Measurements from ENCODE around the gene ANKRD9. TPM values are rescaled to one million over a fixed set of nuclear protein-coding genes. Genes with fewer than 3 reads are reported as not detected.

The ANKRD9 gene
- total and polyA plus RNA-seq, 9 of the 15 experiments (the other 6 are each of a cell fraction or from before 2014, with no cell fraction given), result 0.04 to 32.9 (median 5.3) TPM

- Histone ChIP-seq H3K9me1 (ENCODE audit: control insufficient read depth, insufficient read depth, low read length) (no peaks in the 10 kb centered on the region), H3K27ac (ENCODE audit: extremely low read depth, low read depth, low read length) (no peak overlapping the region), H3K9me3 (replicated peaks; ENCODE audit: control insufficient read depth, insufficient read depth, low read depth, low read length) (no peaks in the 10 kb centered on the region; the same call in 1 of the 2 replicates), H3K79me2 (ENCODE audit: control insufficient read depth, insufficient read depth, low read length) (no peaks in the 10 kb centered on the region), H3K4me3 (no peak overlapping the region), H3K9ac (ENCODE audit: insufficient read depth in 1 of 2, low read depth in 2 of 2, low read length in 2 of 2) (no peak overlapping the region), H2AFZ (ENCODE audit: low read depth, low read length) (peak overlapping the region; percentile 71), H3K27me3 (ENCODE audit: control insufficient read depth in 2 of 2, insufficient read depth in 2 of 2, low read length in 2 of 2) (no peaks in the 10 kb centered on the region), H3K4me2 (ENCODE audit: insufficient read depth, low read length) (no peak overlapping the region; the same call in 1 of the 2 replicates), H3K36me3 (ENCODE audit: control insufficient read depth, insufficient read depth, low read length) (no peaks in the 10 kb centered on the region), H3K4me1 (replicated peaks in 1 of 2; ENCODE audit: control insufficient read depth in 2 of 2, insufficient read depth in 2 of 2, low read length in 2 of 2) (peaks cover 2 to 4% of the 10 kb centered on the region in 2 experiments; a peak in 1 of 5 replicates), H4K20me1 (replicated peaks; ENCODE audit: control insufficient read depth, insufficient read depth, low read length) (no peaks in the 10 kb centered on the region)
- BruUV-seq (replicated peaks), result no TSS peak
- FAIRE-seq, result no peak
- ChIA-PET POLR2A (interaction anchor here (0.6 to 2.9 kb wide), 2 partner anchors 14 to 470 kb away, joined by 3 to 10 read pairs; no protein-coding TSS in a partner anchor), CTCF (ENCODE audit: low intra/inter-chr PET ratio) (no interaction called here)
- TF ChIP-seq, protein P1, sequence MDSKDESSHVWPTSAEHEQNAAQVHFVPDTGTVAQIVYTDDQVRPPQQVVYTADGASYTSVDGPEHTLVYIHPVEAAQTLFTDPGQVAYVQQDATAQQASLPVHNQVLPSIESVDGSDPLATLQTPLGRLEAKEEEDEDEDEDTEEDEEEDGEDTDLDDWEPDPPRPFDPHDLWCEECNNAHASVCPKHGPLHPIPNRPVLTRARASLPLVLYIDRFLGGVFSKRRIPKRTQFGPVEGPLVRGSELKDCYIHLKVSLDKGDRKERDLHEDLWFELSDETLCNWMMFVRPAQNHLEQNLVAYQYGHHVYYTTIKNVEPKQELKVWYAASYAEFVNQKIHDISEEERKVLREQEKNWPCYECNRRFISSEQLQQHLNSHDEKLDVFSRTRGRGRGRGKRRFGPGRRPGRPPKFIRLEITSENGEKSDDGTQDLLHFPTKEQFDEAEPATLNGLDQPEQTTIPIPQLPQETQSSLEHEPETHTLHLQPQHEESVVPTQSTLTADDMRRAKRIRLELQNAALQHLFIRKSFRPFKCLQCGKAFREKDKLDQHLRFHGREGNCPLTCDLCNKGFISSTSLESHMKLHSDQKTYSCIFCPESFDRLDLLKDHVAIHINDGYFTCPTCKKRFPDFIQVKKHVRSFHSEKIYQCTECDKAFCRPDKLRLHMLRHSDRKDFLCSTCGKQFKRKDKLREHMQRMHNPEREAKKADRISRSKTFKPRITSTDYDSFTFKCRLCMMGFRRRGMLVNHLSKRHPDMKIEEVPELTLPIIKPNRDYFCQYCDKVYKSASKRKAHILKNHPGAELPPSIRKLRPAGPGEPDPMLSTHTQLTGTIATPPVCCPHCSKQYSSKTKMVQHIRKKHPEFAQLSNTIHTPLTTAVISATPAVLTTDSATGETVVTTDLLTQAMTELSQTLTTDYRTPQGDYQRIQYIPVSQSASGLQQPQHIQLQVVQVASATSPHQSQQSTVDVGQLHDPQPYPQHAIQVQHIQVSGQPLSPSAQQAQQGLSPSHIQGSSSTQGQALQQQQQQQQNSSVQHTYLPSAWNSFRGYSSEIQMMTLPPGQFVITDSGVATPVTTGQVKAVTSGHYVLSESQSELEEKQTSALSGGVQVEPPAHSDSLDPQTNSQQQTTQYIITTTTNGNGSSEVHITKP (IDR thresholded peaks at IDR 0.05; ENCODE audit: partially characterized antibody), result peak; percentile 49
- TF ChIP-seq CEBPB (tag; IDR thresholded peaks at IDR 0.05) (0 out of 2 replicates have a peak, but pooled peaks have one; percentile 28), GATA2 (CRISPR knock-in tag; IDR thresholded peaks at IDR 0.05) (no peak)
- no peak for ATAC-seq
- intact Hi-C loops (cut with micrococcal nuclease), result no loop called here
- in situ Hi-C loops (cut with MboI), result no loop called here
- no peak for DNase-seq (ENCODE audit: extremely low read depth in 1 of 4, low spot score in 3 of 4)
- 91% methylated on average over 6 of the region's 7 CpGs for WGBS (ENCODE audit: insufficient coverage, low coverage, missing lambda C conversion rate)
These were observed 22.4 kb downstream of the ANKRD9 start for GRCh38 chr14:102487204-102487577.
